Sigmoid colon (tissue), 4 donors: Measurements from ENCODE around the gene NRGN.

Experiments used
- EP300 ChIP-seq, 4 donors: sonication (generic); formaldehyde crosslinking; IDR thresholded peaks; one replicate each; pipeline ENCODE4 v1.6.1; 2017; ENCODE audit warnings: antibody characterized with exemption in 4 of 4
- POLR2AphosphoS5 ChIP-seq, 4 donors: sonication (generic); formaldehyde crosslinking; IDR thresholded peaks; one replicate each; pipeline ENCODE4 v1.6.1; 2017; ENCODE audit warnings: antibody characterized with exemption in 4 of 4
- TF ChIP-seq, protein P1 (sequence below), 4 experiments: fragments of 450-650 bp in 3 of 4; fragments of 200-600 bp in 1 of 4; IDR thresholded peaks; one replicate each; pipeline ENCODE4 v1.5.1; 2016 to 2019; ENCODE audit warnings: antibody characterized with exemption in 4 of 4, mild to moderate bottlenecking in 3 of 4, moderate library complexity in 2 of 4

DNA sequence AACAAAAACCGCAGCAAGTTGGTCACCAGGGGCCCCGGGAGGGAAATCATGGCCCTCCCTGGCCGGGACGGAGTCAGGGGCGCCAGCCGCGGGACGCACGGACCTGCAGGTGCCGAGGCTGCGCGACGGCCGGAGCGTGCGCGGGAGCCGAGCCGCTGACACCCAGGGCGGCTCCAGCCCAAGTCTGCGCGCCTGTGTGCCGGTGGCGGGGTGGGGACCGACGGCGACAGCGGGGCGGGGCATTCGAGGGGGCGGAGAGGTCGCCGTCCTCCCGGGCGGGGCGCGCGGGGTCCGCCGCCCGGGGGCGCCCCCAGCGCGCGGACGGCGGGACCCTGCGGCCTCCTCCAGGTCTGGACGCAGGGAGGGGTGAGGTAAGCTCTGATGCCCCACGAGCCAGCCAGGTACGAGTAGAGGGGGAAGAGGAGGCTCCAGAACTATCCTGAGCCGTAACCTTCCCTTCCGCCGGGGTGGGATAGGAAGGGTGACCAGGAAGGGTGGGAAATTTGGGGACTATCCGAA, 22.4 kb downstream of the NRGN start, which contains the start of gene ESAM:
- TF ChIP-seq, protein P1, sequence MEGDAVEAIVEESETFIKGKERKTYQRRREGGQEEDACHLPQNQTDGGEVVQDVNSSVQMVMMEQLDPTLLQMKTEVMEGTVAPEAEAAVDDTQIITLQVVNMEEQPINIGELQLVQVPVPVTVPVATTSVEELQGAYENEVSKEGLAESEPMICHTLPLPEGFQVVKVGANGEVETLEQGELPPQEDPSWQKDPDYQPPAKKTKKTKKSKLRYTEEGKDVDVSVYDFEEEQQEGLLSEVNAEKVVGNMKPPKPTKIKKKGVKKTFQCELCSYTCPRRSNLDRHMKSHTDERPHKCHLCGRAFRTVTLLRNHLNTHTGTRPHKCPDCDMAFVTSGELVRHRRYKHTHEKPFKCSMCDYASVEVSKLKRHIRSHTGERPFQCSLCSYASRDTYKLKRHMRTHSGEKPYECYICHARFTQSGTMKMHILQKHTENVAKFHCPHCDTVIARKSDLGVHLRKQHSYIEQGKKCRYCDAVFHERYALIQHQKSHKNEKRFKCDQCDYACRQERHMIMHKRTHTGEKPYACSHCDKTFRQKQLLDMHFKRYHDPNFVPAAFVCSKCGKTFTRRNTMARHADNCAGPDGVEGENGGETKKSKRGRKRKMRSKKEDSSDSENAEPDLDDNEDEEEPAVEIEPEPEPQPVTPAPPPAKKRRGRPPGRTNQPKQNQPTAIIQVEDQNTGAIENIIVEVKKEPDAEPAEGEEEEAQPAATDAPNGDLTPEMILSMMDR (IDR thresholded peaks at IDR 0.05), result no peak
- TF ChIP-seq EP300 (IDR thresholded peaks at IDR 0.05) (no peak), POLR2AphosphoS5 (IDR thresholded peaks at IDR 0.05) (peak in 3 of 4 donors; percentile 49 to 76 (median 71))
